ENCODE results near the gene SPATA13.

- TF ChIP-seq POLR2A (IDR thresholded peaks at IDR 0.05) (no peak), CTCF (IDR thresholded peaks at IDR 0.05) (no peak), POLR2AphosphoS5 (IDR thresholded peaks at IDR 0.05) (no peak)
Measured at GRCh38 chr13:24275041-24275440, 114.5 kb downstream of the SPATA13 start.
